ENCODE results near the gene ANKS6. TPM values are rescaled to one million over a fixed set of nuclear protein-coding genes. Genes with fewer than 3 reads are reported as not detected.

ANKS6 gene
- total and polyA plus RNA-seq, 10 of the 15 experiments (the other 5 are each of a cell fraction or from before 2014, with no cell fraction given): 2.0 to 16.2 (median 6.1) TPM

GRCh38 chr9:98838868-98839565 lies 42.7 kb upstream of the ANKS6 start (continued):
- TF ChIP-seq HSF1 (IDR thresholded peaks at IDR 0.05; ENCODE audit: low read depth, low read length) (no peak), NFYA (IDR thresholded peaks at IDR 0.05; ENCODE audit: borderline replicate concordance, low read depth, low read length) (no peak), EP300 (IDR thresholded peaks at IDR 0.05; ENCODE audit: borderline replicate concordance in 1 of 2, control insufficient read depth in 1 of 2, low read depth in 2 of 2, low read length in 2 of 2) (no peak), SIX5 (IDR thresholded peaks at IDR 0.05; ENCODE audit: low read depth, low read length, severe bottlenecking) (no peak), PAX5 (IDR thresholded peaks at IDR 0.05; ENCODE audit: borderline replicate concordance, low read depth, low read length) (no peak), NRF1 (conservative IDR thresholded peaks at IDR 0.05; ENCODE audit: low read depth, low read length) (no peak), ZZZ3 (IDR thresholded peaks at IDR 0.05; ENCODE audit: control insufficient read depth, insufficient read length, low read depth) (no peak), NFYB (IDR thresholded peaks at IDR 0.05; ENCODE audit: insufficient read depth, low read depth, low read length) (no peak)

- ATAC-seq (no peak), FAIRE-seq (no peak), DNase-seq (ENCODE audit: low read depth, low spot score) (no peak)
- BruUV-seq (replicated peaks): no TSS peak
- H3K4me2 ChIP-seq (ENCODE audit: control insufficient read depth, insufficient read depth): no peak overlapping the region
- no peaks in the 10 kb centered on the region for H3K36me3 ChIP-seq (ENCODE audit: control insufficient read depth in 2 of 2, insufficient read depth in 2 of 2, low read length in 1 of 2)
- H3K27me3 ChIP-seq (replicated peaks in 1 of 2; ENCODE audit: control insufficient read depth in 2 of 2, insufficient read depth in 2 of 2, low read length in 1 of 2): no peaks in the 10 kb centered on the region; a peak in 1 of 4 replicates
- H2AFZ ChIP-seq (ENCODE audit: control insufficient read depth, low read depth, low read length): no peak overlapping the region
- intact Hi-C loops (cut with micrococcal nuclease; ENCODE audit: unreplicated experiment): loop anchor here (5.0 kb wide), 1 partner anchor 889 kb away; no protein-coding TSS in a partner anchor
- no peaks in the 10 kb centered on the region for H3K9me3 ChIP-seq (replicated peaks; ENCODE audit: control insufficient read depth, insufficient read depth, low read length)
- in situ Hi-C loops (cut with MboI): no loop called here
- H4K20me1 ChIP-seq (ENCODE audit: control insufficient read depth, insufficient read depth): no peaks in the 10 kb centered on the region
- RAD21 ChIA-PET (ENCODE audit: unreplicated experiment): no interaction called here
- 49% methylated on average over 6 of the region's 6 CpGs for WGBS (ENCODE audit: insufficient coverage, insufficient replicate concordance, low lambda C conversion rate, missing lambda C conversion rate)
- no peaks in the 10 kb centered on the region for H3K4me1 ChIP-seq (ENCODE audit: control insufficient read depth, insufficient read depth, low read length)
- CTCF ChIA-PET: interaction anchor here (1.0 to 1.8 kb wide), 2 partner anchors 9 to 11 kb away, joined by 3 to 5 read pairs; no protein-coding TSS in a partner anchor
- no peaks in the 10 kb centered on the region for H3K79me2 ChIP-seq (ENCODE audit: control insufficient read depth, insufficient read depth, low read length)
- no peak overlapping the region for H3K4me3 ChIP-seq
- POLR2A ChIA-PET: no interaction called here
- SMC1A ChIA-PET (ENCODE audit: uncharacterized antibody, unreplicated experiment): no interaction called here
- H3K9ac ChIP-seq (ENCODE audit: control insufficient read depth, insufficient read depth, low read length): no peak overlapping the region
- H3K27ac ChIP-seq (ENCODE audit: control insufficient read depth, insufficient read depth): no peak overlapping the region
- TF ChIP-seq CHD1 (IDR thresholded peaks at IDR 0.05; ENCODE audit: low read depth, low read length) (no peak), BCLAF1 (IDR thresholded peaks at IDR 0.05) (no peak), MYC (IDR thresholded peaks at IDR 0.05; ENCODE audit: insufficient read depth, insufficient read length, insufficient replicate concordance, low read length, severe bottlenecking) (no peak), ETV6 (conservative IDR thresholded peaks at IDR 0.05 in 1 of 2, IDR thresholded peaks at IDR 0.05 in 1 of 2; ENCODE audit: borderline replicate concordance in 1 of 2, low read depth in 1 of 2) (no peak), MYB (IDR thresholded peaks at IDR 0.05; ENCODE audit: borderline replicate concordance, low read depth, low read length) (no peak)
Observed at GRCh38 chr9:98838155-98838867, 42.0 kb upstream of the ANKS6 start.
